Measurements from ENCODE around the gene AURKA.

The AURKA gene

GRCh38 chr20:56392132-56392880 lies at the start of gene AURKA, which contains the start of gene CSTF1:
AURKA (minus strand) TSS chr20:56392215; CDS start chr20:56388197, 4,018 bp downstream.
CSTF1 (plus strand) TSS chr20:56392645; CDS start chr20:56395553, 2,908 bp downstream.
- peak within 1 kb of the TSS; percentile 75 for H3K4me3 ChIP-seq (ENCODE audit: low read depth, low read length)
- no peak for TF ChIP-seq CTCF (IDR thresholded peaks at IDR 0.05; ENCODE audit: borderline replicate concordance, insufficient read depth, low read depth, low read length)

GRCh38 chr20:56440346-56441007 lies 48.5 kb upstream of the AURKA start:
- no peak for TF ChIP-seq CTCF (IDR thresholded peaks at IDR 0.05; ENCODE audit: borderline replicate concordance, insufficient read depth, low read depth, low read length)
- no peak overlapping the region for H3K4me3 ChIP-seq (ENCODE audit: low read depth, low read length)

DNA sequence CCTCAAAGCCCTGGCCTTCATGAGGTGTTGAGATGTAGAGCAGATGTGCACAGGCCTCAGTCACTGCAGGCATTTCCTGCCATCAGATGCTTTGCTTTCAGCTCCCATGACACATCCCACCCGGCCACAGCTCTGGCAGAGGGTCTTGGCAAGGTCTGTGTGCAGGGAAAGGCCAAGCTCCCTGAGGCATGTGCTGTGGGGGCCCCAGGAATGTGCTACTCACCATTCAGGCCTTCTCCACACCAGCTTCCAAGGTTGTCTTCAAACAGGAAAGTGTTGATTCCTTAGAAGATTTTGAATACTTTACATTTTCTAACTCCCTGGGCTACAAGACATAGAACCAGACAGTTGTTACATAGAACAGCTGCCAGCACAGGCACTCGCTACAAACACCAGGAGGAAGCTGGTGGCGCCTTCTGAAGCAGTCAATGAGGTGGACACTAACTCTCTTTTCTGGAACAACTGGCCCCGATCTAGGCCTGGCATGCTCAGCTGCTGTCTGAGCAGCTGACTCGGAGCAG lies 47.8 kb upstream of the AURKA start:
- no peak overlapping the region for H3K4me3 ChIP-seq (ENCODE audit: low read depth, low read length)
- TF ChIP-seq CTCF (IDR thresholded peaks at IDR 0.05; ENCODE audit: borderline replicate concordance, insufficient read depth, low read depth, low read length): no peak

GRCh38 chr20:56438284-56438683 lies 46.3 kb upstream of the AURKA start:
- TF ChIP-seq CTCF (IDR thresholded peaks at IDR 0.05; ENCODE audit: borderline replicate concordance, insufficient read depth, low read depth, low read length): no peak
- no peak overlapping the region for H3K4me3 ChIP-seq (ENCODE audit: low read depth, low read length)

- TF ChIP-seq CTCF (IDR thresholded peaks at IDR 0.05; ENCODE audit: borderline replicate concordance, insufficient read depth, low read depth, low read length): no peak
- H3K4me3 ChIP-seq (ENCODE audit: low read depth, low read length): no peak overlapping the region
Observed at GRCh38 chr20:56437196-56437960, 45.4 kb upstream of the AURKA start.

DNA sequence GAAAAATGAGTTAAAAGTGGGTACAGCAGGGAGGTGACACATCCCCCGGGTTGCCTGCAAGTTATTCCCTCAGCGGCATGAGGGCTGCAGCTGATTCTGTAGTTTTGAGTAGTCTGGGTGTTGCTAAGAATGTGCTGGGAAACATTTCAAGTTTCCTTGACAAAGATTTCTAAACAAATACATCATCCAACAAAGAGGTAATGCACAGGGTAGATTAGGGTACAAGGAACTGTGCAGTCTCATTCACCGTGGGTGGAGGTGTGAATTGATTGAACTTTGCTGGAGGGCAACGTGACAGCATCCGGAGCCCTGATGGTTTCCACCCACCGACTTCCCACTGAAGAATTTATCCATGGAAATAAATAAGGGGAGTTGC lies 41.9 kb upstream of the AURKA start:
- TF ChIP-seq CTCF (IDR thresholded peaks at IDR 0.05; ENCODE audit: borderline replicate concordance, insufficient read depth, low read depth, low read length): no peak
- no peak overlapping the region for H3K4me3 ChIP-seq (ENCODE audit: low read depth, low read length)

All from GM12875 (cell line).